ENCODE results near the gene STAC2. TPM values are rescaled to one million over a fixed set of nuclear protein-coding genes. Genes with fewer than 3 reads are reported as not detected.

The STAC2 gene
- total RNA-seq, 1 donor from 2014 or later: 1.4 TPM

- no peak for ATAC-seq (ENCODE audit: poor library complexity)
- no peak for DNase-seq
- intact Hi-C loops (cut with DNase I): no loop called here
Observed at GRCh38 chr17:39195568-39196160, 30.1 kb downstream of the STAC2 start.

- no peak for DNase-seq
- intact Hi-C loops (cut with DNase I): no loop called here
Observed at GRCh38 chr17:39194985-39195524, 30.7 kb downstream of the STAC2 start.

GRCh38 chr17:39194089-39194984 is 31.4 kb downstream of the STAC2 start:
- ATAC-seq (ENCODE audit: poor library complexity) (peak; percentile 41), DNase-seq (peak; percentile 76)
- intact Hi-C loops (cut with DNase I): no loop called here

More at GRCh38 chr17:39194985-39195524, 30.7 kb downstream of the STAC2 start:
- no peak for ATAC-seq (ENCODE audit: poor library complexity)

GRCh38 chr17:39193346-39193745 is 32.4 kb downstream of the STAC2 start:
- no peak for DNase-seq
- intact Hi-C loops (cut with DNase I): no loop called here
- ATAC-seq (ENCODE audit: poor library complexity): no peak

- DNase-seq: no peak
- intact Hi-C loops (cut with DNase I): no loop called here
- no peak for ATAC-seq (ENCODE audit: poor library complexity)
Observed at GRCh38 chr17:39192901-39193300, 32.8 kb downstream of the STAC2 start.

- ATAC-seq (ENCODE audit: poor library complexity) (no peak), DNase-seq (no peak)
- intact Hi-C loops (cut with DNase I): no loop called here
Observed at GRCh38 chr17:39191750-39192510, 33.8 kb downstream of the STAC2 start.

- no peak for ATAC-seq (ENCODE audit: poor library complexity)
- intact Hi-C loops (cut with DNase I): no loop called here
- no peak for DNase-seq
Observed at GRCh38 chr17:39187152-39187830, 38.5 kb downstream of the STAC2 start.

- DNase-seq: no peak
- intact Hi-C loops (cut with DNase I): no loop called here
- no peak for ATAC-seq (ENCODE audit: poor library complexity)
Observed at GRCh38 chr17:39186481-39187002, 39.2 kb downstream of the STAC2 start.

GRCh38 chr17:39183720-39184119 is 42.0 kb downstream of the STAC2 start:
- ATAC-seq (ENCODE audit: poor library complexity) (no peak), DNase-seq (no peak)
- intact Hi-C loops (cut with DNase I): no loop called here

GRCh38 chr17:39183045-39183444 is 42.7 kb downstream of the STAC2 start:
- ATAC-seq (ENCODE audit: poor library complexity) (no peak), DNase-seq (no peak)
- intact Hi-C loops (cut with DNase I): no loop called here

GRCh38 chr17:39181303-39181702 is 44.4 kb downstream of the STAC2 start:
- DNase-seq (no peak), ATAC-seq (ENCODE audit: poor library complexity) (no peak)
- intact Hi-C loops (cut with DNase I): no loop called here

GRCh38 chr17:39178536-39178935 is 47.2 kb downstream of the STAC2 start:
- DNase-seq (no peak), ATAC-seq (ENCODE audit: poor library complexity) (no peak)
- intact Hi-C loops (cut with DNase I): no loop called here

- no peak for DNase-seq
- intact Hi-C loops (cut with DNase I): no loop called here
- no peak for ATAC-seq (ENCODE audit: poor library complexity)
Observed at GRCh38 chr17:39177256-39177655, 48.5 kb downstream of the STAC2 start.

- intact Hi-C loops (cut with DNase I): no loop called here
- ATAC-seq (ENCODE audit: poor library complexity) (no peak), DNase-seq (no peak)
Observed at GRCh38 chr17:39175695-39176093, 50.1 kb downstream of the STAC2 start.

GRCh38 chr17:39174920-39175694 is 50.6 kb downstream of the STAC2 start:
- DNase-seq: peak; percentile 83
- intact Hi-C loops (cut with DNase I): no loop called here
- ATAC-seq (ENCODE audit: poor library complexity): peak; percentile 88

- ATAC-seq (ENCODE audit: poor library complexity): no peak
- intact Hi-C loops (cut with DNase I): no loop called here
- DNase-seq: no peak
Observed at GRCh38 chr17:39173526-39174274, 52.0 kb downstream of the STAC2 start.

- intact Hi-C loops (cut with DNase I): no loop called here
- ATAC-seq (ENCODE audit: poor library complexity) (no peak), DNase-seq (no peak)
Observed at GRCh38 chr17:39173080-39173479, 52.7 kb downstream of the STAC2 start.
